Stimulated activated CD8-positive, alpha-beta memory T cell treated with anti-CD3 and anti-CD28 coated beads, Interleukin-12 subunit alpha, Interleukin-12 subunit beta, amount 100 ng/mL, for 1 hour (primary cell): ENCODE results near the gene BCAS3.
"Not testable (repeated sequence)": the region's sequence is repeated elsewhere in the genome, so short reads cannot be mapped to it uniquely, and the experiment has no call there.

Experiments
- DNase-seq: peaks from one replicate; pipeline ENCODE4 v3.0.0-alpha.2; 2020; ENCODE audit warnings: low read depth

Gene BCAS3

DNA sequence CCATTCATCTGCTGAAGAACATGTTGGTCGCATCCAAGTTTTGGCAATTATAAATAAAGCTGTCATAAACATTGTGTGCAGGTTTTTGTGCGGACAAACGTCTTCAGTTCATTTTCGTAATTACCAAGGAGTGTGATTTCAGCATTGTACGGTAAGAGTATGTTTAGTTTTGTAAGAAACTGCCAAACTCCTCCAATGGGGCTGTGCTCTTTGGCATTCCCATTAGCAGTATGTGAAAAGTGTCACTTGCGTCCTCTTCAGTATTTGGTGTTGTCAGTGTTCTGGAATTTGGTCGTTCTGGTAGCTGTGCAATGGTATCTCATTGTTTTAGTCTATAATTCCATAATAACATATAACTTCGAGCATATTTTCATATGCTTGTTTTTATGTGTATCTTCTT, 120.9 kb downstream of the BCAS3 start:
- DNase-seq = no peak

DNA sequence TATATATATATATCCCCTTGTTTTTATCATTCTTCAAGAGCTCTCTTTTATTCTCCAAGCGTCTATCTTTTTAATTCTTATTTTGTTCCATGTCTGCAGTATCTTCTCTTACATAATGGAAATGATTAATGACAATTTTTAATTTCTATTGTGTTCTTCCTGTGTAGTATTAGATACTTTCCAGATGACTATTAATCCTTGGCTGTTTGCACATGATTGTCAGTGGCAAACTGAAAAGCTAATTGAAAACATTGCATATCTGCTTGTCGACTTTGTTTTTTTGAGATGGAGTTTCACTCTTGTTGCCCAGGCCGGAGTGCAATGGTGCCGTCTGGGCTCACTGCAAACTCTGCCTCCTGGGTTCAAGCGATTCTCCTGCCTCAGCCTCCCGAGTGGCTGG, 124.7 kb downstream of the BCAS3 start:
- no peak for DNase-seq

DNA sequence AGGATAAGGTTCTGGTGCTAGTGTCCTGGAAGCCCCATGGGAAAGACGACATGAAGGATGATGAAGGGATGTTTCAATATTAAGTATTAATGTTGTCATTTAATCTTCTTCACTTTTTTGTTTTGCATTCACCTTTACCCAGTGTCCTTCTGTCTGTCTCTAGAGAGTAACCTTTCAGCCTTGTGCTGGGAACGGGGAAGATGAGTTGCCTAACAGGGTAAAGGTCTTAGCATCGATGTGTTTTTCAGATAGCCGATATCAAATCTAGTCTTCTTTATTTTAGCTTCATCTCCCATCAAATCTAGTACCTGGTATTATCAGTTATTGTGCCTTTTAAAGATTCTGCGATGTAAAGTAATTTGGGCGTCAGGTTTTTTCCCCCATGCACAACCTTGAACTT, 125.4 kb downstream of the BCAS3 start:
- no peak for DNase-seq

DNA sequence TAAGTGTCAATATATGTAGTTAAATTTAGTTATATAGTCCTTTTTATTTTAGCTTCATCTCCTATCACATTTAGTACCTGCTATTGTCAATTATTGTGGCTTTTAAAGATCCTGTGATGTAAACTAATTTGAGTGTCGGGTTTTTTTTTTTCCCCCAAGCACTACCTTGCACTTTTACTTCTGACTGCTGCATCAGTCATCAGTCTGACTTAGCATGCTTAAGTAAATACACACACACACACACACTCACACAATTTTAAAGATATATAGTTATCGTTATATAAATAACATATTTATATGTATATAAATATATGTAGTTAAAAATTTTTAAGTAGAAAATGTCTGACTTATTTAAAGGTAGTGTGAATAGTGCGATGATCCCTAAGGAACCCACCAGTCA, 127.2 kb downstream of the BCAS3 start:
- DNase-seq = no peak

DNA sequence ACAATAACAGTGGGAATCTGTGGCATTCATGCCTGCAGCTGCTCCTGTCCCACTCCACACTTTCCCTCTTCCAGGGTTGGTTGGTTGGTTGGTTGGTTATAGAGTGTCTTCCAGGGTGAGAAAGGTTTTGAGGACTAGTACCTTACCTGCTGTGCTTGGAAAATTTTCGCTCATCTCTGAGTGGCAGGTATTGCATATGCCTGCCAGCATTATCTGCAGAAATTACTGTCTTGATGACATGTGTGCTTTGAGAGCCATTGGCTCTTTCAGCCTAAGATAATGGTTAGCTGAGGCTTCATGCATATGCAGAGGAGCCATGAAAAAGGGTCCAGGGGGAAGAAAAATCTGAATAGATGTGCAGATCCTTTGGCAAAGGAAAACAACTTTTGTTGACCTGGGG, 131.8 kb downstream of the BCAS3 start:
- no peak for DNase-seq

DNA sequence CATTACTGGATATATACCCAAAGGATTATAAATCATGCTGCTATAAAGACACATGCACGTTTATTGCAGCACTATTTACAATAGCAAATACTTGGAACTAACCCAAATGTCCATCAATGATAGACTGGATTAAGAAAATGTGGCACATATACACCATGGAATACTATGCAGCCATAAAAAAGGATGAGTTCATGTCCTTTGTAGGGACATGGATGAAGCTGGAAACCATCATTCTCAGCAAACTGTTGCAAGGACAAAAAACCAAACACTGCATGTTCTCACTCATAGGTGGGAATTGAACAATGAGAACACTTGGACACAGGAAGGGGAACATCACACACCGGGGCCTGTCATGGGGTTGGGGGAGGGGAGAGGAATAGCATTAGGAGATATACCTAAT, 137.3 kb downstream of the BCAS3 start:
- not testable (repeated sequence) for DNase-seq

DNA sequence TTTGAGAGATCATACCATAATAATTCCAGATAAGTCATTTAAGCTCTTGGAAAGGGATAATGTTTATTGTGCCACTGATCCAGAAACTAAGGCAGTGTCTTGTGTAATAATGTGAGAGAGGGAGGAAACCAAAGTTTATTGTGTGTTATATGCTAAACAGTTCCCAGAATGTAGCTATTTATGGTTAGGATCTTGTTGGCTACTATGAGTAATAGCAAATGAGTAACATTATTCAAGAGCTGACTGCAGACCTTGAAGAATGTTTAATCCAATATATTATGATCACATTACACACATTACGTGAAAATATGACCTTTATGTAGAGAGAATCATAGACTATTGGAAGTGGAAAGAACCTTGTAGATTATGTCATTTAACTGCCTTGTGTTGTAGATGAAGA, 139.5 kb downstream of the BCAS3 start:
- no peak for DNase-seq

DNA sequence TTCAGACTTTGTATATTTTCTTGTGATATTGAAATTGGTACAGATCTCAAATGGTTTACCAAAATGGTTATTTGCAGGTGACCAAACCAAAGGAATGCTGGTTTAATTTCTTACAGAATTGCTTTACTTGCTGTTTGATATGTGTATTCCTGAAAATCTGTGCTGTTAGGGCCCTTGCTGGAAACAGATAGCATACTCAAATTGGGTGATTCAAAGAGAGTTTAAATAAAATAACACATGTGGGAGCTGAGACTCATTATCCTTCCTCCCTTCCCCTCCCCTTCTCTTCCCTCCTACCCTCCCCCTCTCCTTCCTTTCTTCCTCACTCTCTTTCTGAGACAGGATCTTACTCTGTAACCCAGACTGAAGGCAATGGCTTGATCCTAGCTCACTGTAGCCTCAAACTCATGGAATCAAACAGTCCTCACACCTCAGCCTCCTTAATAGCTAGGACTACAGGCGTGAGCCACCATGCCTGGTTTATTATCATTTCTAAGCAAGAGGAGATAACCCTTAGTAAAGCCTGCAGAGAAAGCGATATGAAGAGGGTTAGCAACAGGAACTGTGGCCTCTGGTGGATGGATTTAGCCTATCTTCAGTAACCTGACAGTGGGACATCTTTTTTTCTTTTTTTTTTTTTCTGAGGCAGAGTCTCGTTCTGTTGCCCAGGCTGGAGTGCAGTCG, 141.9 kb downstream of the BCAS3 start:
- DNase-seq = no peak

DNA sequence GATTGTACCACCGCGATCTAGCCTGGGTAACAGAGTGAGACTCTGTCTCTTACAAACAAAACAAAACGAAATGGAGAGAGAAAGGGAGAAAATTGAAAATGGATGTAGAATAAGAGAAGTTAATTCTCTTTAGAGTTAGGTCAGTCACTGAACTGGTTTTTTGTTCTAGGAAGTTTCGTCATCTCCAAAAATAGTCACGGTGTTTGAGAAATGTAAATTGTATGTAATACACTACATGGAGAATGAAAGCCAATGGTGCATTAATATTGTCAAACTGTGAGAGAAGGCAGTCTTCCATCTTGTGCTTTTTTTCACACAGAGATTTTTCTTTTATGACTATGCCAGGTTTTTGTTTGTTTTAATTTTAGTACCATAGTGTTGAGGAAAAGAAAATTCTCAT, 145.9 kb downstream of the BCAS3 start:
- DNase-seq = no peak

DNA sequence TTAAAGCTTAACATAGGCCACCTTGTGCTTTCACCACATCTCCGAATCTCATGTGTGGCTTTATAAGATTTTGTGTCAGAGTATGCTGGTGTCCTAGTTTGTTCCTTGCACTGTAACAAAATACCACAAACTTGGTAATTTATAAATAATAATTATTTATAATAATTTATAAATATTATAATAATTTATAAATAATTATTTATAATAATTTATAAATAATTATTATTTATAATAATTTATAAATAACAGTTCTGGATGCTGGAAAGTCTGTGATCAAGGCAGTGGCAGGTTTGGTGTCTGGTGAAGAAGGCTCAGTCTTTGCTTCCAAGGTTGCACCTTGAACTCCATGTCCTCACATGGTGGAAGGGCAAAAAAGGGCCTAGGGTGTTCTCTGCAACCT, 147.7 kb downstream of the BCAS3 start:
- no peak for DNase-seq

DNA sequence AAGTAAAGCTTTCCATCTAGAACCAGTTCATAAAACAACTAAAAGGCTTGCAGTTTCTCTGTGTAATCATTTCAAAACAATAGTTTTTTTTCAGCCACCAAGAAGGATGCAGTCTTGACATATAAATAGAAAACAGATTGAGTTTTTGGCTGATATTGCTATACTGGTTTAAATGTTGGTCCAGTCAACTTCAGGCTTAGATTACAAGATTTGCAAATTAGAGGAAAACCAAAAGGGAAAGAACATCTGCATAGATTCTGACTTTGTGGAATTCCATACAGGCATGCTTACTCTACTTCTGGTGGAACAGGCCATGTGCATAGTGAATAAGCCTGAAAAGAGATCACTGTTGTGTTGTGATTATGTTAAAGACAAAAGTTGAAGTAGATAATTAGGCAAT, 150.3 kb downstream of the BCAS3 start:
- no peak for DNase-seq

DNA sequence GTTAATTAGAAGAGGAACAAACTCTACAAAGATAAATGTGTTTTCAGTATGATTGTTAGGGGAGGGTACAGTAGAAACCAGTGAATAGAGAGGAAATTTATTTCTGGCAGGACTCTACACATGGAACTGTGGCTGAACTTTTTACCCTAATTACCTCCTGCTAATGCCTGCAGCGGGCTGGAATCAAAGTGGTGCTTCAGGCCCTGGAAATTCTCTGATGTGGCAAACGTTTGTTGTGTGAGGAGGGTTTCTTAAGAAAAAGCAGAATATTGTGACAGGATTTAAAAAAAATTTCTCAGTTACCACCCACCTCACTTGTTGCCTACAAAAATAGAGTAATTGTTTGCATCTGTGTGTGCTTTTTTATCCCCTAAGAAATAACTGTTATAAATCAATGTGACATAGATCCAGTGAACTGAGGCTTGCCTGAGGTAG, 154.5 kb downstream of the BCAS3 start:
- DNase-seq = no peak

DNA sequence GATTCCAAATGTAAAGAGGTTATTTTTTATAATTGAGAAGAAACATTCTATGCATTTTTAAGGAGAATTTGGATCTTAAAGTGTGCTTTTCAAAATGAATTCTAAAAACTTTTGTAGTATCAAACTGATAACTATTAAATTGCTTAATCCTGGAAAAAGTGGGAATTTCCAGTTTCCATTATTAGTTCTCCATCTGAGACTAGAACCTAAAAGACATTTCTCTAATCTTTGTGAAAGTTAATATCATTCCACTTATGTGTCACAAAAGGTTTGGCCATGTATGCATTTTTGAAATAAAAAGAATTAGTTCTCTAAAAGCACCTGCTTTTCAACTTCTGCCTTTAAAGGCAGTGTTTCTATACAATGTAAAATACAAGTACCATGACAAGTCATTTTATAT, 155.0 kb downstream of the BCAS3 start:
- no peak for DNase-seq

DNA sequence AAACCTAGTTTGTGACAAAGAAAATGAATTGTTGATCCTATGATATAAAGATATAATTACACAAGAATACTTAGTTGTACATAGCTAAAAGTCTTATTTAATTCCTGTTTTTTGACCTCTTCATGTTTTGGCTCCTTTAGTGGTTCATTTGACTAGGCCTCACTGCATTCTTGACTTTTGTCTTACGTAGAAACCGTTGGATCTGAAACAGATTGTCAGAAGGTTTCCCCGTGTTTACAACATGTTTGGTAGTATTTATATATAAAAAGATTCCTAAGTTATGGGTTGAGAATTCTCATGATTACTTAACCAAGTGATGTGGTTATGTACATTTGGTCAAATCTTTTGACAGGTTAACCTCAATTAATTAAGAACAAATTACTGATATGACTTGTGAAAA, 162.8 kb downstream of the BCAS3 start:
- no peak for DNase-seq

DNA sequence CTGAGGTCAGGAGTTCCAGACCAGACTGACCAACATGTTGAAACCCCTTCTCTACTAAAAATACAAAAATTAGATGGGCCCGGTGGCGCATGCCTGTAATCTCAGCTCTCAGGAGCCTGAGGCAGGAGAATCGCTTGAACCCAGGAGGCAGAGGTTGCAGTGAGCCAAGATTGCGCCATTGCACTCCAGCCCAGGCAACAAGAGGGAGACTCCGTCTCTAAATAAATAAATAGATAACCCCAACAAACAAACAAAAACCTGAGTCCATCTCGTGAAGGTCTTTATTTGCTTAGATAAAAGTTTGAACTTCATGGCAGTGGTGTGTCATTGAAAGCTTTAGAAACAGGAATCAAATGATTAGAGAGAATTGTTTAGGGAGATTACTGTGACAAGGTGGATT, 167.4 kb downstream of the BCAS3 start:
- no peak for DNase-seq

DNA sequence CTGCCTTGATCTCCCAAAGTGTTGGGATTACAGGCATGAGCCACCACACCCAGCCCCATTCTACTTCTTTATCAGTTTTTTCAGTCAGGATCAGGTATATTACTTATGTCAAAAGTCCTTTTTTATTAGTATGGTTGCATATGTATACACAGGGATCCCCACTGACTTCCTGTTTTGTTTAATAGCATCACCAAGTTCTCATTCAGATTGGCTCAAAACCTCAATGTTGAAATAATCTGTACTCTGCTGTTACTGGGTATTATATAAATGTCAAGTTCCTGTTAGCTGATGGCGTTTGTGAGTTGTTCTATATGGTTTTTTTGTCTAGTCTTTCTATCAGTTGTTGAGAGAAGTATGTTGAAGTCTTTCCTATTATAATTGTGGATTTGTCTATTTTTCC, 168.5 kb downstream of the BCAS3 start:
- no peak for DNase-seq

DNA sequence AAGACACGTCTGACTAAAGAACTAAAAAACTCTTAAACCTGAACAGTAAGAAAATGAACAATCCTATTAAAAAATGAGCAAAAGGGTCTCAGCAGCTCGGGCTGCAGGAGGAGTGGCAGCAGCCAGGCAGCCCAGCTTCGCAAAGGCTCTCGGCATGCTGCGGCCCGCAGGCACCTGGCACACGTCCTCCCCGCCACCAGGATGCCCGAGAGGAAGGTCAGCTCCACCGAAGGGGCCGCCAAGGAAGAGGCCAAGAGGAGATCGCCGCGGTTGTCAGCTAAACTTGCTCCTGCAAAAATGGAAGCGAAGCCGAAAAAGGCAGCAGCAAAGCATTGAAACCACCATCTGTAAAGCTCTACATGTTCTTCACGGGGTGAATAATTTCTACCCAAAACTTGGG, 173.5 kb downstream of the BCAS3 start:
- DNase-seq = no peak

DNA sequence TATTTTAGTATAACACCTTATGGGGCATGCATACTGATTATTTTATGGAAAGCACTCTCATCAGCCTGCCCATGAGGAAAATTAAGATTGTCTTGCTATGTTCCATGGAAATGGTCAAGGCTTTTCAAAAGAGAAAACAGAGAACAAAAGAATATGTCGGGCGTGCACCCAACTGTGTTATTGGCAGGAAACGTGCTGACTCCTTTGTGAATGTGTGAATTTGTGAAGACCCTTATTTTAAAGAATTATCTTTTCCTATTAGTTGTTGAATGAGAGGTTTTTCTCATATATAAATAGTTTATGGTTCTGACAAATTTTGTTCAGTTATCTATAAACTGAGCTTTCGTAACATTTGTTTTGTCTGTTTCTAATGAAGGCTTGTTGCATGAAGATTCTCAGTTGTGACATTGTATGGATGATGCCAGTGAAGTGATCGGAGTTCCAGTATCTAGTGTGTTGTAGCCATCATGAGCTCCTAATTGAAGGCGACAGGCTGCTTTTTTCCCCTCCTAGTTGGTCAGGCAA, 180.0 kb downstream of the BCAS3 start:
- no peak for DNase-seq

DNA sequence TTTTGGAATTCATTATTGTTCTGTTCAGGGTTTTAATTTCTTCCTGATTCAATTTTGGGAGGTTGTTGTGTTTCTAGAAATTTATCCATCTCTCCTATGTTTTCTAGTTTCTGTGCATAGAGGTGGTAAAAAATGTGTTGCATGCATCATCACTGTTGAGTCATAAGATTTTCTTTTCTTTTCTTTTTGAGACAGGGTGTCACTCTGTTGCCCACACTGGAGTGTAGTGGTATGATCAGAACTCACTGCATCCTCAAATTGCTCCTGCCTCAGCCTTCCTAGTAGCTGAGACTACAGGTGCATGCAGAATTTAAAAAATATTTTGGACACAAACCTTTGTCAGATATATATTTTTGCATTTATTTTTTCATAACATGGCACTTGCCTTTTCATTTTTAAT, 184.8 kb downstream of the BCAS3 start:
- DNase-seq = no peak

DNA sequence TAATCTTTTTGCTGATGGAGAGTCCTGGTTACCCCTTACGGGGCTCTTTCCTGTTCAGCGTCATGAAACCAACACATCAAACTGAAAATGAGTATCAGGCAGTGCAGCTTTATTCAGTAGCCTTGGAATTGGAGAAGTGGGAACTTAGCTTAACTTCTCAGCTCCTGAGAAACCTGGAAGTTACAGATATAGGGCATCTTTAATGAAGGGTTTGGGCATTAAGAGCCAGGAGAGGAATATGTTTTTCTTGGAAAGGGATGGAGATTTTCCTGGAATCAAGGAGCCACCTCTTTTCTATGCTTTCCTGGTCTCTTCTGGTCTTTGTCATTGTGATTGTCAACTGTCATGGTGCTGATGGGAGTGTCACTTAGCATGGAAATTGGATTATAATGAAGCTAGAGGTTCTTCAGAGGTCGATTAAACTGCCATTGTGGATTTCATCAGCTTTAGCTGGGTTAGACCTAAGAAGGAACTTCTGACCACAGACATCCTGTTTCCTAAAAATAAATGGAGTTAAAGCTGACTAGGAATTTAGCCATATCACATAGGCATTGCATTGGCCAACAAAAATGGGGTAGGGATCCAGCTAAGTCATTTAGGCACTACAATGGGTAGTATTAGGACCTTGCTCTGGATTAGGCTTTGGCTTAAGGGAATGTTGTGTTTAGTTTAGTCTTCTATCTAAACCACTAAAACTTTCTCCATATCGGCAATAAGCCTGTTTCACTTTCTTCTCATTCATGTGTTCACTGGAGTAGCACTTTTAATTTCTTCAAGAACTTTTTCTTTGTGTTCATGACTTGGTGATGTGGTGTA, 186.4 kb downstream of the BCAS3 start:
- DNase-seq = no peak

DNA sequence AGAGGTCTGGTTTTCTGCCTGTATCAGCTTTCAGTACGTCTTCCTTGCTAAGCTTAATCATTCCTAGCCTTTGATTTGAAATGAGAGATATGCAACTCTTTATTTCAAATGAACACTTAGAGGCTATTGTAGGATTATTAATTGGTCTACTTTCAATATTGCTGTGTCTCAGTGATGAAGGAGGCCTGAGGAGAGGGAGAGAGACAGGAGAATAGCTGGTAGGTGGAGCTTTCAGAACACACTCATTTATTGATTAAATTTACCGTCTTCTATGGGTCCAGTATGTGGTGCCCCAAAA, 187.0 kb downstream of the BCAS3 start:
- no peak for DNase-seq

DNA sequence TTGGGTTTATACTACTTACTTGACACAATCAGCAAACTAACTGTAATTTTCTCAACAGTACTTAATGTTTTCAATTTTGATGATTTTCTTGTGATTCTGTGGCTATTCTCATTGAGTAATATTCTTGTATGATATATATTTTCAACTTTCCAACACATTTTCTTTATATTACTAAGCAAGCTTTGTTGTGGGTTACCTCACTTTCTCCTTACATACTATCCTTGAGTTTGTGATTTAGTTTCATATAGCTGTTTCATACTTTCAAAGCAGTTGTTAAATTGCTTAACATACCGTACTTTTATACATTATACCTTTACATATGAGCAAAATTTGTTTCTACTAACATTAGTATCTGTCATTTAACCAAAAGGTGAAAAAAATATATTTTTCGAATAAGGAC, 197.1 kb downstream of the BCAS3 start:
- DNase-seq = no peak

DNA sequence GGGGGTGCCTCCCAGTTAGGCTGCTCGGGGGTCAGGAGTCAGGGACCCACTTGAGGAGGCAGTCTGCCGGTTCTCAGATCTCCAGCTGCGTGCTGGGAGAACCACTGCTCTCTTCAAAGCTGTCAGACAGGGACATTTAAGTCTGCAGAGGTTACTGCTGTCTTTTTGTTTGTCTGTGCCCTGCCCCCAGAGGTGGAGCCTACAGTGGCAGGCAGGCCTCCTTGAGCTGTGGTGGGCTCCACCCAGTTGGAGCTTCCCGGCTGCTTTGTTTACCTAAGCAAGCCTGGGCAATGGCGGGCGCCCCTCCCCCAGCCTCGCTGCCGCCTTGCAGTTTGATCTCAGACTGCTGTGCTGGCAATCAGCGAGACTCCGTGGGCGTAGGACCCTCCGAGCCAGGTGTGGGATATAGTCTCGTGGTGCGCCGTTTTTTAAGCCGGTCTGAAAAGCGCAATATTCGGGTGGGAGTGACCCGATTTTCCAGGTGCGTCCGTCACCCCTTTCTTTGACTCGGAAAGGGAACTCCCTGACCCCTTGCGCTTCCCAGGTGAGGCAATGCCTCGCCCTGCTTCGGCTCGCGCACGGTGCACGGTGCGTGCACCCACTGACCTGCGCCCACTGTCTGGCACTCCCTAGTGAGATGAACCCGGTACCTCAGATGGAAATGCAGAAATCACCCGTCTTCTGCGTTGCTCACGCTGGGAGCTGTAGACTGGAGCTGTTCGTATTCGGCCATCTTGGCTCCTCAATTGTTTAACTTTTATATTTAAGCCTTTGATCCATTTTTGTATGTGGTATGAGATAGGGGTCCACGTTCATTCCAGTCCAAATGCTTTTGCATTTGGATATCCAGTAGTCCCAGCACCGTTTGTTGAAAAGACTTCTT, 209.3 kb downstream of the BCAS3 start:
- DNase-seq = not testable (repeated sequence)
